ENCODE measurements around the gene GREM2.

GRCh38 chr1:240528591-240528990, 83.4 kb downstream of the GREM2 start:
- TF ChIP-seq CTCF (IDR thresholded peaks at IDR 0.05; ENCODE audit: insufficient read depth, low read length), result no peak
- TF ChIP-seq POLR2AphosphoS5 (IDR thresholded peaks at IDR 0.05; ENCODE audit: low read depth), result no peak
- no peak for TF ChIP-seq REST (IDR thresholded peaks at IDR 0.05; ENCODE audit: insufficient replicate concordance, low read depth)
- no peak for TF ChIP-seq GABPA (IDR thresholded peaks at IDR 0.05; ENCODE audit: low read depth)
- no peak for TF ChIP-seq SPI1 (IDR thresholded peaks at IDR 0.05; ENCODE audit: borderline replicate concordance, low read depth)

Measured in HL-60 (cell line).